Left ventricle myocardium inferior (tissue), 1 donor: ENCODE data around the gene RASAL2. TPM values are rescaled to one million over a fixed set of nuclear protein-coding genes. Genes with fewer than 3 reads are reported as not detected.

Source experiments
- DNase-seq: peaks from one replicate; pipeline ENCODE4 v3.0.0-alpha.2; 2020
- H3K27ac ChIP-seq: fragments of 200-600 bp; replicated peaks from 2 replicates; pipeline ENCODE4 v1.8.0; 2021
- H3K27me3 ChIP-seq: fragments of 200-600 bp; 2 replicates; pipeline ENCODE4 v1.8.0; 2021; ENCODE audit warnings: low read depth
- H3K36me3 ChIP-seq: fragments of 200-600 bp; 2 replicates; pipeline ENCODE4 v1.8.0; 2021
- H3K4me1 ChIP-seq: fragments of 200-600 bp; 2 replicates; pipeline ENCODE4 v1.8.0; 2021
- H3K4me3 ChIP-seq: fragments of 200-600 bp; 2 replicates; pipeline ENCODE4 v1.8.0; 2021; ENCODE audit warnings: mild to moderate bottlenecking, moderate library complexity
- H3K9me3 ChIP-seq: fragments of 200-600 bp; replicated peaks from 2 replicates; pipeline ENCODE4 v1.8.0; 2021
- CTCF ChIP-seq: fragments of 200-600 bp; IDR thresholded peaks from 2 replicates; pipeline ENCODE4 v1.8.0; 2021; ENCODE audit warnings: antibody characterized with exemption, mild to moderate bottlenecking, borderline replicate concordance
- intact Hi-C: fragments of 100-400 bp; cut with micrococcal nuclease; formaldehyde crosslinking; loops from one replicate; pipeline ENCODE4 v1.11.0; 2022
- total RNA-seq: library from RNA; stranded (reverse); fragmentation: NEBNext Ultra II Directional; extraction: Animal tissue kit (Norgen Biotek cat#: 25700); gene quantifications from one replicate; pipeline ENCODE4 v1.2.1, GENCODE V29; 2021
- donor health status: DM: no; HTN: yes; CAD: no; lungs with severe emphysema.

RASAL2 gene
- total RNA-seq, 1 donor from 2014 or later = 28.3 TPM

- Histone ChIP-seq H3K9me3 (no peaks in the 10 kb centered on the region), H3K4me3 (peak overlapping the region; percentile 52), H3K27ac (peak overlapping the region; percentile 96), H3K4me1 (peaks cover 88% of the 10 kb centered on the region), H3K36me3 (no peaks in the 10 kb centered on the region), H3K27me3 (no peaks in the 10 kb centered on the region)
- intact Hi-C loops = loop anchor here (5.0 to 10.0 kb wide), 2 partner anchors 40 to 138 kb away; no protein-coding TSS in a partner anchor
- DNase-seq = peak; percentile 31
- TF ChIP-seq CTCF = no peak
Measured at GRCh38 chr1:178057141-178057765, 36.7 kb upstream of the RASAL2 start.

GRCh38 chr1:178057912-178058534 lies 35.9 kb upstream of the RASAL2 start:
- no peaks in the 10 kb centered on the region for H3K36me3 ChIP-seq
- intact Hi-C loops = loop anchor here (5.0 to 10.0 kb wide), 2 partner anchors 39 to 137 kb away; no protein-coding TSS in a partner anchor
- H3K9me3 ChIP-seq = no peaks in the 10 kb centered on the region
- peak overlapping the region; percentile 52 for H3K4me3 ChIP-seq
- H3K4me1 ChIP-seq = peaks cover 86% of the 10 kb centered on the region
- DNase-seq = peak; percentile 81
- no peak for TF ChIP-seq CTCF
- H3K27me3 ChIP-seq = no peaks in the 10 kb centered on the region
- H3K27ac ChIP-seq = peak overlapping the region; percentile 96

GRCh38 chr1:178060789-178061556 lies 32.9 kb upstream of the RASAL2 start:
- Histone ChIP-seq H3K9me3 (no peaks in the 10 kb centered on the region), H3K27me3 (no peaks in the 10 kb centered on the region), H3K4me1 (peaks cover 64% of the 10 kb centered on the region), H3K27ac (peak overlapping the region; percentile 96), H3K4me3 (no peak overlapping the region), H3K36me3 (no peaks in the 10 kb centered on the region)
- DNase-seq = no peak
- intact Hi-C loops = no loop called here
- TF ChIP-seq CTCF = no peak

- H3K36me3 ChIP-seq = no peaks in the 10 kb centered on the region
- H3K4me3 ChIP-seq = no peak overlapping the region
- peak overlapping the region; percentile 96 for H3K27ac ChIP-seq
- intact Hi-C loops = no loop called here
- no peak for DNase-seq
- H3K9me3 ChIP-seq = no peaks in the 10 kb centered on the region
- H3K4me1 ChIP-seq = peaks cover 58% of the 10 kb centered on the region
- no peaks in the 10 kb centered on the region for H3K27me3 ChIP-seq
- TF ChIP-seq CTCF = no peak
Measured at GRCh38 chr1:178061620-178062019, 32.3 kb upstream of the RASAL2 start.

GRCh38 chr1:178064191-178064821 lies 29.6 kb upstream of the RASAL2 start:
- Histone ChIP-seq H3K27me3 (no peaks in the 10 kb centered on the region), H3K4me3 (no peak overlapping the region), H3K36me3 (no peaks in the 10 kb centered on the region), H3K9me3 (no peaks in the 10 kb centered on the region), H3K27ac (no peak overlapping the region), H3K4me1 (peaks cover 32% of the 10 kb centered on the region)
- intact Hi-C loops = no loop called here
- no peak for TF ChIP-seq CTCF
- no peak for DNase-seq
